Activated B cell treated with CpG ODN at 0.5 μM for 24 hours (primary cell): ENCODE measurements around the gene ZNG1A. TPM values are rescaled to one million over a fixed set of nuclear protein-coding genes. Genes with fewer than 3 reads are reported as not detected.
"Not testable (repeated sequence)": the region's sequence is repeated elsewhere in the genome, so short reads cannot be mapped to it uniquely, and the experiment has no call there.

Source experiments
- ATAC-seq: fragments of 200-7000 bp; cut with Tn5 transposase; one replicate; pipeline ENCODE4 v1.10.0; 2021; ENCODE audit warnings: low read depth, mild to moderate bottlenecking, moderate library complexity
- CTCF ChIA-PET: fragments of 350-600 bp; sonication (Branson Sonifier 250); formaldehyde crosslinking; loops from one replicate; lab custom pipeline; 2021; ENCODE audit warnings: antibody characterized with exemption; lab: Charles Lee
- POLR2A ChIA-PET: fragments of 350-600 bp; sonication (Branson Sonifier 250); formaldehyde crosslinking; loops from one replicate; lab custom pipeline; 2021; ENCODE audit warnings: antibody characterized with exemption; lab: Charles Lee
- DNase-seq: peaks from one replicate; pipeline ENCODE4 v3.0.0; 2022
- H3K27ac Mint-ChIP-seq: one replicate; pipeline ENCODE4 v1.8.0; 2020; ENCODE audit warnings: mixed read lengths
- H3K27me3 Mint-ChIP-seq: one replicate; pipeline ENCODE4 v1.8.0; 2021; ENCODE audit warnings: mixed read lengths
- H3K36me3 Mint-ChIP-seq: one replicate; pipeline ENCODE4 v1.8.0; 2021; ENCODE audit warnings: low read depth, mixed read lengths
- H3K4me1 Mint-ChIP-seq: one replicate; pipeline ENCODE4 v1.8.0; 2021; ENCODE audit warnings: mixed read lengths
- H3K4me3 Mint-ChIP-seq: one replicate; pipeline ENCODE4 v1.8.0; 2020; ENCODE audit warnings: mild to moderate bottlenecking, mixed read lengths
- H3K9me3 Mint-ChIP-seq: one replicate; pipeline ENCODE4 v1.8.0; 2020; ENCODE audit warnings: mixed read lengths
- intact Hi-C: fragments of 100-400 bp; cut with micrococcal nuclease; formaldehyde crosslinking; loops from one replicate; pipeline ENCODE4 v1.15.1; 2024
- total RNA-seq: library from RNA; stranded (reverse); gene quantifications from 2 replicates; pipeline ENCODE4 v1.2.3, GENCODE V29; 2022
- TF ChIP-seq, protein P1 (sequence below): fragments of 200-600 bp; IDR thresholded peaks from one replicate; pipeline ENCODE4 v1.8.0; 2022; ENCODE audit warnings: antibody characterized with exemption, mild to moderate bottlenecking

Gene ZNG1A
- total RNA-seq, 1 donor from 2014 or later, result 67.2 TPM

- intact Hi-C loops, result no loop called here
- POLR2A ChIA-PET, result no interaction called here
- Mint-ChIP-seq H3K27me3 (no peaks in the 10 kb centered on the region), H3K4me3 (no peak overlapping the region), H3K4me1 (peaks cover 19% of the 10 kb centered on the region), H3K9me3 (no peaks in the 10 kb centered on the region), H3K27ac (no peak overlapping the region), H3K36me3 (peaks cover 2% of the 10 kb centered on the region)
- TF ChIP-seq, protein P1, sequence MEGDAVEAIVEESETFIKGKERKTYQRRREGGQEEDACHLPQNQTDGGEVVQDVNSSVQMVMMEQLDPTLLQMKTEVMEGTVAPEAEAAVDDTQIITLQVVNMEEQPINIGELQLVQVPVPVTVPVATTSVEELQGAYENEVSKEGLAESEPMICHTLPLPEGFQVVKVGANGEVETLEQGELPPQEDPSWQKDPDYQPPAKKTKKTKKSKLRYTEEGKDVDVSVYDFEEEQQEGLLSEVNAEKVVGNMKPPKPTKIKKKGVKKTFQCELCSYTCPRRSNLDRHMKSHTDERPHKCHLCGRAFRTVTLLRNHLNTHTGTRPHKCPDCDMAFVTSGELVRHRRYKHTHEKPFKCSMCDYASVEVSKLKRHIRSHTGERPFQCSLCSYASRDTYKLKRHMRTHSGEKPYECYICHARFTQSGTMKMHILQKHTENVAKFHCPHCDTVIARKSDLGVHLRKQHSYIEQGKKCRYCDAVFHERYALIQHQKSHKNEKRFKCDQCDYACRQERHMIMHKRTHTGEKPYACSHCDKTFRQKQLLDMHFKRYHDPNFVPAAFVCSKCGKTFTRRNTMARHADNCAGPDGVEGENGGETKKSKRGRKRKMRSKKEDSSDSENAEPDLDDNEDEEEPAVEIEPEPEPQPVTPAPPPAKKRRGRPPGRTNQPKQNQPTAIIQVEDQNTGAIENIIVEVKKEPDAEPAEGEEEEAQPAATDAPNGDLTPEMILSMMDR, result no peak
- DNase-seq (no peak), ATAC-seq (no peak)
- CTCF ChIA-PET, result no interaction called here
Observed at GRCh38 chr9:211557-211956, 32.7 kb upstream of the ZNG1A start.

DNA sequence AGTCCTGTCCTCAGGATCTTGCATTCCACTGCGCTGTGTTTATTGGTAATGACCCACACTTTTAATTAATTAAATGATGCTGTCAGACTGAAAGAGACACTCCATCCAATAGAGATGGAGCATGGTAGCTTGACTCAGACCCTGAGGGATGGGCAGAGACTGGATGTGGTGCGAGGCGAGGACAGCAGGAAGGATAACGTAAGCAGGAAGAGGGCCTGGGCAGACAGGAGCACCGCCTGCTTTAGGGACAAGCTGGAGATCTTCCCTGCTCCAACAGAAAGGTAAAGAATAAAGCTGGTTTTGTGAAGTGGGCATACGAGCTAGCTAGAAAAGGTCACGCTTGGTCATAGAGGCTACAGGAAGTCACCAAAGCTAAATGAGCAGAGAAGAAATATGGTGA, 32.2 kb upstream of the ZNG1A start:
- no peaks in the 10 kb centered on the region for H3K27me3 Mint-ChIP-seq
- H3K36me3 Mint-ChIP-seq, result peaks cover 2% of the 10 kb centered on the region
- no peaks in the 10 kb centered on the region for H3K9me3 Mint-ChIP-seq
- ChIA-PET CTCF (no interaction called here), POLR2A (no interaction called here)
- intact Hi-C loops, result no loop called here
- DNase-seq (no peak), ATAC-seq (no peak)
- TF ChIP-seq, protein P1, result no peak
- no peak overlapping the region for H3K4me3 Mint-ChIP-seq
- peaks cover 14% of the 10 kb centered on the region for H3K4me1 Mint-ChIP-seq
- H3K27ac Mint-ChIP-seq, result no peak overlapping the region

DNA sequence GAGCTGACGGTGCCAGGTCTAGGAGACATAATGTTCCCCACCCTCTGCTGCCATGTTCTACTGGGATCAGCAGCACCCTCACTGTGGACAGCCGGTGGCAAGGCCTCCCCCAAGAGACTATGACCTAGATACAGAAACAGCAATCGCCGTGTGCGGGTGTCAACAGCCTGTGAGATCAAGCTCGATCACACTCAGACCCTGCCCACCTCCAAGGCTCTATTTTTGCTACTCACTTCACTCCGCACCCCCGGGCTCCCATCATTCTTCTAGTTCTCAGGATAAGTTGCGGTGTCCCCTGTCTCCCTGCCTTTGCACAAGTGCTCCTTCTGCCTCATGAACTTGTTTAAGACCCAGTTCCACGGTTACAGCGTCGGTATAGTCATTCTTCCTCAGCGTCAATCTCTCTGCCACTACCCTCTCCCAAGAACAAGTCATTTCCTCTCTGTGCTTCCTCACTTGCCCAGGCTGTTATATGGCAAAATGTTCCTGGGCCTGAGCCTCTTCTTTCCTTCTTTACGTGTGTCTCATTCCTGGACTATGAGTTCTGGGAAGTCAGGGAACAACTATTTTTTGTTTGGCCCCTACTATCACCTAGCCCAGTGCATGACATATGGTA, 30.4 kb upstream of the ZNG1A start:
- ChIA-PET CTCF (no interaction called here), POLR2A (no interaction called here)
- no peak for DNase-seq
- H3K36me3 Mint-ChIP-seq, result no peaks in the 10 kb centered on the region
- H3K27me3 Mint-ChIP-seq, result no peaks in the 10 kb centered on the region
- ATAC-seq, result no peak
- H3K27ac Mint-ChIP-seq, result no peak overlapping the region
- H3K9me3 Mint-ChIP-seq, result no peaks in the 10 kb centered on the region
- TF ChIP-seq, protein P1, result no peak
- H3K4me1 Mint-ChIP-seq, result peaks cover 6% of the 10 kb centered on the region
- no peak overlapping the region for H3K4me3 Mint-ChIP-seq
- intact Hi-C loops, result no loop called here

- TF ChIP-seq, protein P1, result no peak
- ATAC-seq, result no peak
Observed at GRCh38 chr9:206481-206880, 27.6 kb upstream of the ZNG1A start.

GRCh38 chr9:199601-200000, 20.7 kb upstream of the ZNG1A start:
- CTCF ChIA-PET, DNase-seq, H3K27me3 Mint-ChIP-seq, H3K27ac Mint-ChIP-seq, intact Hi-C loops, H3K9me3 Mint-ChIP-seq, POLR2A ChIA-PET, ATAC-seq, H3K4me3 Mint-ChIP-seq, H3K4me1 Mint-ChIP-seq, H3K36me3 Mint-ChIP-seq: not testable (repeated sequence)

More at GRCh38 chr9:206481-206880, 27.6 kb upstream of the ZNG1A start:
- CTCF ChIA-PET, result no interaction called here
- no peaks in the 10 kb centered on the region for H3K36me3 Mint-ChIP-seq
- intact Hi-C loops, result no loop called here
- H3K4me1 Mint-ChIP-seq, result no peaks in the 10 kb centered on the region
- no peaks in the 10 kb centered on the region for H3K9me3 Mint-ChIP-seq
- no peak for DNase-seq
- POLR2A ChIA-PET, result no interaction called here
- H3K27ac Mint-ChIP-seq, result no peak overlapping the region
- H3K27me3 Mint-ChIP-seq, result no peaks in the 10 kb centered on the region
- no peak overlapping the region for H3K4me3 Mint-ChIP-seq

DNA sequence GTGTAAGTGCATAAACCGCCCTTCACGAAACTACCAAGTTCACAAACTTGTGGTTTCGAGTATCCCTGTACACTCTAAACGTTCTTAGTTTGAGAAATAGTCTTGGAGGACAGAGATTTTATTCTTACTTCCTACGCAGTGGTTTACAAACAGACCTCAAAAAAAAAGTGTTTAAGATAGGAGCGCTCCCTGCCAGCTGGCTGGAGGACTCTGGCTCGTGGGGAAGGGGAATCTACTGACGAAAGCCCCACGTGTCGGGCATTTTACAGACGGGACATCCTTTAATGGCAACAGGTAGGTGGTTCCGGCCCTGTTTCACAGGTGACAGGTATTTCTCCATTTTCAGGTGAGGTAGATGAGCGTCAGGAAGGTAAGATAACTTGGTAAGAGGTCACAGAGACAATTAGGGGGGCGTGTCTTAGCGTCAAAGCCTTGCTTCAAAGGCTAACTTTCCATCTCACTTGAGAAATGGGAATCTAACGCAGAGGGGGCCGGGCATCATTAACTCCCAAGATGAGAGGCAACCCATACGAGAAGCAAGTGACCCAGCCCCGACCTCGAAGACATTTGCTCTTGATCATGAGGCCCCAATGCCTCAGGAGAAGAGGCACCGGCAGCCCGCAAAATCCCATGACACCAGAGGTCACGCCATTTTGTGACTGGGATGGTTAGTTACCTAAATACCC, 573 bp downstream of the ZNG1A start:
- DNase-seq, result peak; percentile 17
- ATAC-seq, CTCF ChIA-PET, H3K9me3 Mint-ChIP-seq, intact Hi-C loops, POLR2A ChIA-PET, H3K36me3 Mint-ChIP-seq, H3K27me3 Mint-ChIP-seq: not testable (repeated sequence)
- peak overlapping the region; percentile 83 for H3K27ac Mint-ChIP-seq
- H3K4me1 Mint-ChIP-seq, result peaks cover 12% of the 10 kb centered on the region
- peak overlapping the region; percentile 80 for H3K4me3 Mint-ChIP-seq

DNA sequence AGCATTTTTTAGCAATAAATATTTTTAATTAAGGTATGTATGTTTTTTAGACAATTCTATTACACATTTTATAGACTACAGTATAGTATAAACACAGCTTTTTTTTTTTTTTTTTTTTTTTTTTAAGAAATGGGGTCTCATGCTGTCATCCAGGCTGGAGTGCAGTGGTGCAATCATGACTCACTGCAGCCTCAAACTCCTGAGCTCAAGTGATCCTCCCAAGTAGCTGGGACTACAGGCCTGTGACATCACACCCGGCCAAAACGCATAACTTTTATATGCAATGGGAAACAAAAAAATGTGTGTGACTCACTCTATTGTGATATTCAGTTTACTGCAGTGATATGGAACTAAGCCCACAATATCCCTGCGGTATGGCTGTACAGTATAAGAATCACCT, 9.1 kb downstream of the ZNG1A start:
- H3K36me3 Mint-ChIP-seq, result peaks cover 12% of the 10 kb centered on the region
- H3K4me3 Mint-ChIP-seq, intact Hi-C loops: not testable (repeated sequence)

GRCh38 chr9:159871-160270, 19.0 kb downstream of the ZNG1A start:
- DNase-seq, CTCF ChIA-PET, H3K4me1 Mint-ChIP-seq, POLR2A ChIA-PET, H3K27ac Mint-ChIP-seq, H3K36me3 Mint-ChIP-seq, intact Hi-C loops, H3K4me3 Mint-ChIP-seq, H3K9me3 Mint-ChIP-seq, ATAC-seq, H3K27me3 Mint-ChIP-seq: not testable (repeated sequence)

More for the DNA sequence above, 9.1 kb downstream of the ZNG1A start:
- DNase-seq, POLR2A ChIA-PET, H3K4me1 Mint-ChIP-seq, H3K27ac Mint-ChIP-seq, CTCF ChIA-PET, H3K9me3 Mint-ChIP-seq, H3K27me3 Mint-ChIP-seq, ATAC-seq: not testable (repeated sequence)
